HuH-7.5 (cell line): ENCODE results near the gene PNKD.

Experiments used
- DNase-seq: peaks from one replicate; pipeline ENCODE4 v3.0.0; 2011; ENCODE audit warnings: low spot score

The PNKD gene

GRCh38 chr2:218371983-218372350 lies 101.6 kb downstream of the PNKD start:
- DNase-seq, result no peak

GRCh38 chr2:218374795-218375194 lies 104.5 kb downstream of the PNKD start:
- DNase-seq, result no peak

- DNase-seq, result no peak
Measured at GRCh38 chr2:218375212-218375611, 104.9 kb downstream of the PNKD start.

GRCh38 chr2:218378053-218378452 lies 107.7 kb downstream of the PNKD start:
- DNase-seq, result no peak

GRCh38 chr2:218381916-218382366 lies 111.6 kb downstream of the PNKD start, which contains the start of gene SLC11A1:
Gene SLC11A1, plus strand, starts transcription at chr2:218382273. Its CDS starts 96 bp downstream, at chr2:218382369.
- no peak for DNase-seq

- DNase-seq, result no peak
Measured at GRCh38 chr2:218382785-218383184, 112.5 kb downstream of the PNKD start.

- no peak for DNase-seq
Measured at GRCh38 chr2:218383892-218384519, 113.7 kb downstream of the PNKD start.

- no peak for DNase-seq
Measured at GRCh38 chr2:218384975-218385374, 114.7 kb downstream of the PNKD start.

- DNase-seq, result no peak
Measured at GRCh38 chr2:218386505-218387368, 116.4 kb downstream of the PNKD start.

GRCh38 chr2:218387369-218388194 lies 117.3 kb downstream of the PNKD start:
- DNase-seq, result peak; percentile 47

GRCh38 chr2:218389333-218390150 lies 119.2 kb downstream of the PNKD start:
- DNase-seq, result no peak

- DNase-seq, result no peak
Measured at GRCh38 chr2:218391202-218391601, 120.9 kb downstream of the PNKD start.

- no peak for DNase-seq
Measured at GRCh38 chr2:218392459-218392858, 122.1 kb downstream of the PNKD start.

GRCh38 chr2:218392891-218393462 lies 122.7 kb downstream of the PNKD start:
- DNase-seq, result no peak

GRCh38 chr2:218393750-218394290 lies 123.5 kb downstream of the PNKD start:
- DNase-seq, result no peak

GRCh38 chr2:218394298-218395089 lies 124.2 kb downstream of the PNKD start:
- DNase-seq, result no peak

- no peak for DNase-seq
Measured at GRCh38 chr2:218395090-218395444, 124.7 kb downstream of the PNKD start.

- no peak for DNase-seq
Measured at GRCh38 chr2:218395456-218395825, 125.1 kb downstream of the PNKD start.

- DNase-seq, result peak; percentile 80
Measured at GRCh38 chr2:218395826-218396687, 125.7 kb downstream of the PNKD start.
